PC-3 (cell line): ENCODE measurements around the gene UBXN10. TPM values are rescaled to one million over a fixed set of nuclear protein-coding genes. Genes with fewer than 3 reads are reported as not detected.

ENCODE experiments used
- ATAC-seq: fragments of 200-7000 bp; cut with Tn5 transposase; 2 replicates; pipeline ENCODE4 v1.9.1; 2020; ENCODE audit warnings: mild to moderate bottlenecking, moderate library complexity
- BruUV-seq: library from RNA; stranded (reverse); fragments of 400-500 nt; replicated peaks from 2 replicates; lab custom pipeline; 2021; lab: Mats Ljungman, UMichigan
- CTCF ChIA-PET: fragments of 300-600 bp; sonication (Branson Sonifier 250); formaldehyde crosslinking; loops from one replicate; lab custom pipeline; 2022; ENCODE audit warnings: antibody characterized with exemption; lab: Charles Lee
- POLR2A ChIA-PET: fragments of 300-600 bp; sonication (Branson Sonifier 250); formaldehyde crosslinking; loops from one replicate; lab custom pipeline; 2022; ENCODE audit warnings: antibody characterized with exemption; ENCODE audit not compliant: unreplicated experiment; lab: Charles Lee
- DNase-seq: peaks from one replicate; pipeline ENCODE4 v3.0.0-alpha.2; 2015
- H2AFZ ChIP-seq: fragments of 300-600 bp; sonication (generic); 2 replicates; pipeline ENCODE4 v1.6.0; 2016; ENCODE audit warnings: antibody characterized with exemption, low read length
- H3F3A ChIP-seq: fragments of 300-600 bp; sonication (generic); one replicate; pipeline ENCODE4 v1.6.0; 2017; ENCODE audit warnings: antibody characterized with exemption, low read length, control low read depth, mild to moderate bottlenecking; ENCODE audit not compliant: unreplicated experiment
- H3K27ac ChIP-seq: fragments of 300-600 bp; sonication (generic); 2 replicates; pipeline ENCODE4 v1.5.1; 2016; ENCODE audit warnings: mild to moderate bottlenecking, low read length
- H3K27me3 ChIP-seq: fragments of 300-600 bp; sonication (generic); 2 replicates; pipeline ENCODE4 v1.6.1; 2016; ENCODE audit warnings: low read length, mixed read lengths
- H3K36me3 ChIP-seq: fragments of 300-600 bp; sonication (generic); 2 replicates; pipeline ENCODE4 v1.6.1; 2016; ENCODE audit warnings: low read depth, mixed run types, low read length, mixed read lengths
- H3K4me1 ChIP-seq: fragments of 300-600 bp; sonication (generic); 2 replicates; pipeline ENCODE4 v1.5.1; 2016; ENCODE audit warnings: low read length; ENCODE audit not compliant: insufficient read depth
- H3K4me2 ChIP-seq: fragments of 300-600 bp; sonication (generic); 2 replicates; pipeline ENCODE4 v1.6.0; 2016; ENCODE audit warnings: low read length
- H3K4me3 ChIP-seq: fragments of 300-600 bp; sonication (generic); 2 replicates; pipeline ENCODE4 v1.5.1; 2016; ENCODE audit warnings: mild to moderate bottlenecking, low read length, mixed read lengths
- H3K79me2 ChIP-seq: fragments of 300-600 bp; sonication (generic); 2 replicates; pipeline ENCODE4 v1.6.1; 2017; ENCODE audit warnings: low read length, mixed read lengths
- H3K9ac ChIP-seq: fragments of 300-600 bp; sonication (generic); 2 replicates; pipeline ENCODE4 v1.6.0; 2016; ENCODE audit warnings: mild to moderate bottlenecking, low read length
- H3K9me2 ChIP-seq: fragments of 300-600 bp; sonication (generic); replicated peaks from 2 replicates; pipeline ENCODE4 v1.6.1; 2016; ENCODE audit warnings: mixed run types, low read length, mixed read lengths
- H3K9me3 ChIP-seq: fragments of 300-600 bp; sonication (generic); 2 replicates; pipeline ENCODE4 v1.6.1; 2016; ENCODE audit warnings: low read length, mixed read lengths
- H4K20me1 ChIP-seq: fragments of 300-600 bp; sonication (generic); 2 replicates; pipeline ENCODE4 v1.6.1; 2016; ENCODE audit warnings: low read length, mixed read lengths
- CTCF ChIP-seq: fragments of 300-600 bp; sonication (generic); conservative IDR thresholded peaks from 2 replicates; pipeline ENCODE4 v1.5.1; 2017; ENCODE audit warnings: antibody characterized with exemption, low read depth, mild to moderate bottlenecking, low read length
- EZH2 ChIP-seq: fragments of 300-600 bp; sonication (generic); IDR thresholded peaks from one replicate; pipeline ENCODE4 v1.6.1; 2017; ENCODE audit warnings: antibody characterized with exemption, mild to moderate bottlenecking, low read length; ENCODE audit not compliant: unreplicated experiment
- EZH2phosphoT487 ChIP-seq: fragments of 300-600 bp; sonication (generic); IDR thresholded peaks from 2 replicates; pipeline ENCODE4 v1.6.1; 2018; ENCODE audit warnings: mild to moderate bottlenecking, antibody characterized with exemption, low read length, borderline replicate concordance
- intact Hi-C: fragments of 100-400 bp; cut with micrococcal nuclease; formaldehyde crosslinking; loops from 2 replicates; pipeline ENCODE4 v1.9.0; 2023
- total RNA-seq: library from RNA; depleted of rRNA; stranded (reverse); fragments of >200 nt; gene quantifications from 2 replicates; pipeline ENCODE4 v1.2.3, GENCODE V29; 2014

Gene UBXN10
- total RNA-seq, 1 experiment from 2014 or later: not detected

GRCh38 chr1:20183035-20183434, 2.9 kb upstream of the UBXN10 start:
- POLR2A ChIA-PET: no interaction called here
- Histone ChIP-seq H3K9ac (no peak overlapping the region), H3K27me3 (no peaks in the 10 kb centered on the region), H3K9me3 (no peaks in the 10 kb centered on the region), H2AFZ (no peak overlapping the region), H3K4me2 (no peak overlapping the region), H3K9me2 (no peaks in the 10 kb centered on the region), H3K27ac (no peak overlapping the region), H3K79me2 (no peaks in the 10 kb centered on the region), H3F3A (no peaks in the 10 kb centered on the region), H3K36me3 (no peaks in the 10 kb centered on the region), H4K20me1 (no peaks in the 10 kb centered on the region), H3K4me1 (peaks cover 23% of the 10 kb centered on the region), H3K4me3 (no peak overlapping the region)
- DNase-seq (no peak), ATAC-seq (no peak)
- BruUV-seq: no TSS peak
- intact Hi-C loops: no loop called here
- TF ChIP-seq CTCF (no peak), EZH2phosphoT487 (no peak), EZH2 (no peak)
- CTCF ChIA-PET: no interaction called here

- Histone ChIP-seq H3K27ac (no peak overlapping the region), H3F3A (no peaks in the 10 kb centered on the region), H3K79me2 (no peaks in the 10 kb centered on the region), H3K4me1 (peaks cover 28% of the 10 kb centered on the region), H4K20me1 (no peaks in the 10 kb centered on the region), H3K9me3 (no peaks in the 10 kb centered on the region), H3K9ac (no peak overlapping the region), H3K4me3 (no peak overlapping the region), H3K9me2 (no peaks in the 10 kb centered on the region), H3K4me2 (no peak overlapping the region), H3K27me3 (no peaks in the 10 kb centered on the region), H3K36me3 (no peaks in the 10 kb centered on the region), H2AFZ (no peak overlapping the region)
- no peak for ATAC-seq
- DNase-seq: no peak
- ChIA-PET POLR2A (no interaction called here), CTCF (no interaction called here)
- no TSS peak for BruUV-seq
- TF ChIP-seq EZH2phosphoT487 (no peak), CTCF (no peak), EZH2 (no peak)
- intact Hi-C loops: no loop called here
These were observed 2.2 kb upstream of the UBXN10 start for GRCh38 chr1:20183616-20184271.

- Histone ChIP-seq H3K36me3 (no peaks in the 10 kb centered on the region), H3K79me2 (no peaks in the 10 kb centered on the region), H3K9me2 (no peaks in the 10 kb centered on the region), H2AFZ (no peak overlapping the region), H3K27ac (no peak overlapping the region), H3K9me3 (no peaks in the 10 kb centered on the region), H3K4me2 (no peak overlapping the region), H3K9ac (no peak overlapping the region), H3K4me3 (no peak overlapping the region), H3F3A (no peaks in the 10 kb centered on the region), H3K4me1 (peaks cover 28% of the 10 kb centered on the region), H4K20me1 (no peaks in the 10 kb centered on the region), H3K27me3 (no peaks in the 10 kb centered on the region)
- DNase-seq (no peak), ATAC-seq (no peak)
- no TSS peak for BruUV-seq
- ChIA-PET CTCF (no interaction called here), POLR2A (no interaction called here)
- no peak for TF ChIP-seq EZH2
- TF ChIP-seq EZH2phosphoT487: no peak
- no peak for TF ChIP-seq CTCF
- intact Hi-C loops: no loop called here
These were observed 1.4 kb upstream of the UBXN10 start for GRCh38 chr1:20184481-20184900.
